Esophagus muscularis mucosa (tissue), 4 donors: Measurements from ENCODE around the gene TAS2R41.

Source experiments
- CTCF ChIP-seq, 3 experiments: fragments of 200-600 bp in 2 of 3; fragments of 450-650 bp in 1 of 3; sonication (generic) in 2 of 3; IDR thresholded peaks; one replicate each; pipeline ENCODE4 v1.5.1; 2017 to 2019; ENCODE audit warnings: antibody characterized with exemption in 3 of 3, mild to moderate bottlenecking in 2 of 3, moderate library complexity in 1 of 3
- EP300 ChIP-seq: sonication (generic); formaldehyde crosslinking; IDR thresholded peaks from one replicate; pipeline ENCODE4 v1.6.1; 2017; ENCODE audit warnings: antibody characterized with exemption
- POLR2A ChIP-seq: fragments of 450-650 bp; IDR thresholded peaks from one replicate; pipeline ENCODE4 v1.6.1; 2017; ENCODE audit warnings: antibody characterized with exemption, moderate library complexity, mild to moderate bottlenecking, low read depth
- POLR2AphosphoS5 ChIP-seq, 2 donors: sonication (generic); formaldehyde crosslinking; IDR thresholded peaks; one replicate each; pipeline ENCODE4 v1.6.1; 2017; ENCODE audit warnings: antibody characterized with exemption in 2 of 2

- TF ChIP-seq CTCF (IDR thresholded peaks at IDR 0.05) = no peak
- no peak for TF ChIP-seq POLR2A
- TF ChIP-seq EP300 = no peak
- TF ChIP-seq POLR2AphosphoS5 (IDR thresholded peaks at IDR 0.05) = no peak
Observed at GRCh38 chr7:143518941-143519340, 41.3 kb downstream of the TAS2R41 start.
